Measurements from ENCODE around the gene MSI2. TPM values are rescaled to one million over a fixed set of nuclear protein-coding genes. Genes with fewer than 3 reads are reported as not detected.

MSI2 gene
- total RNA-seq, 3 donors from 2014 or later, result 40.6 to 56.2 (median 54.3) TPM

- DNase-seq, result no peak
- H3K36me3 Mint-ChIP-seq (ENCODE audit: insufficient read depth), result peaks cover 13% of the 10 kb centered on the region
- peaks cover 21% of the 10 kb centered on the region for H3K4me1 Mint-ChIP-seq (ENCODE audit: low read depth)
- H3K4me3 Mint-ChIP-seq, result no peak overlapping the region
- H3K9me3 Mint-ChIP-seq, result no peaks in the 10 kb centered on the region
- H3K27me3 Mint-ChIP-seq (ENCODE audit: low read depth), result no peaks in the 10 kb centered on the region
- no peak for ATAC-seq
Observed at GRCh38 chr17:57402681-57403180, 146.4 kb downstream of the MSI2 start.

GRCh38 chr17:57403236-57403635 lies 146.9 kb downstream of the MSI2 start:
- DNase-seq (no peak), ATAC-seq (no peak)
- Mint-ChIP-seq H3K4me3 (no peak overlapping the region), H3K36me3 (ENCODE audit: insufficient read depth) (peaks cover 13% of the 10 kb centered on the region), H3K9me3 (no peaks in the 10 kb centered on the region), H3K4me1 (ENCODE audit: low read depth) (peaks cover 26% of the 10 kb centered on the region), H3K27me3 (ENCODE audit: low read depth) (no peaks in the 10 kb centered on the region)

DNA sequence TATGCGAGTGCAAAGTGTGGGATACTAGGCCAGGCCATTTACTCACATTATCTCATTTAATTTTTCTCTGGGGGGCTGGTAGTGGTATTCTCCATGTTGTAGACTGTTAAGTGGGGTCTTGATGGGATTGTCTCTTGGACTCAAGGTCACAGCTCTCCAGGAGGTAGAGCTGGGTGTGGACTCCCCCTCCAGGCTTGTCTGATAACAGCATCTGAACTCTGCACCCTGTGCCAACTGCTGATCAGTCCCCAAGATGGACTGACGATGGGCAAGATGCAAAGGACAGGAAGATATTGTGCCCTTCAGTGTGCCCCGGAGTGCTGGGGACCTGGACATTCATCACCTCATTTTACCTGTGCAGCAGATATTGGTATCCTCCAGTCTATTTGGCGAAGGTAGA lies 147.8 kb downstream of the MSI2 start:
- Mint-ChIP-seq H3K36me3 (ENCODE audit: insufficient read depth) (peaks cover 10% of the 10 kb centered on the region), H3K9me3 (no peaks in the 10 kb centered on the region), H3K4me3 (no peak overlapping the region), H3K4me1 (ENCODE audit: low read depth) (peaks cover 33% of the 10 kb centered on the region), H3K27me3 (ENCODE audit: low read depth) (no peaks in the 10 kb centered on the region)
- ATAC-seq (no peak), DNase-seq (no peak)

DNA sequence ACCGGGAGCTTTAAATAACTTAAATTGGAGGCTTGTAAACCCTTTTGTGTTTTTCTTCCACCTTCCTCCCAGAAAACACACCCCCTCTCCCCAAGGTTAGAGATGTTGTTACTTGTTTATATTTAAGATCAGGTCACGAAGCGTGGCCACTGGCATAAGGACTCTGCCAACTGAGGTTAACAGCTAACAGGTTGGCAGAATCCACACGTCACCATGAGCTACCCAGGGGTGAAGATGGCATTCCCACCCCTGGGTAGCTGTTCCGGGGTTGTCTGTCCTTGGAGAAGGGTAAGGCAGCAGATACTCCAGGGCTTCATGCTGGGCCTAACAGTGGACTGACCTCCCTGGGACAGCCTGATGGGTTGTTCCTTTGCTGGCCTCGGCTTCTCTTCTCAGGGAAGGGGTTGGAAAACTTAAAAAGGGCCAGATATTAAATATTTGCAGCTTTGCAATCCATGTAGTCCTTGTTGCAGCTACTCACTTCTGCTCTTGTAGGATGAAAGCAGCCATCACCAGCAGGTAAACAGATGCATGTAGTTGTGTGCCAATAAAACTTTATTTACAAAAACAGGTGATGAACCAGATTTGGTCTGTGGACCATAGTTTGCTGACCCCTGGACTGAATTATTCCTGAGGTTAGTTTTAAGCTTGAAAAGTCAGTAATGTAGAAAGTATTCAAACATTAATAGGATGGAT lies 148.6 kb downstream of the MSI2 start:
- Mint-ChIP-seq H3K4me3 (no peak overlapping the region), H3K36me3 (ENCODE audit: insufficient read depth) (peaks cover 12% of the 10 kb centered on the region), H3K27me3 (ENCODE audit: low read depth) (no peaks in the 10 kb centered on the region), H3K4me1 (ENCODE audit: low read depth) (peaks cover 38% of the 10 kb centered on the region), H3K9me3 (no peaks in the 10 kb centered on the region)
- DNase-seq (no peak), ATAC-seq (no peak)

DNA sequence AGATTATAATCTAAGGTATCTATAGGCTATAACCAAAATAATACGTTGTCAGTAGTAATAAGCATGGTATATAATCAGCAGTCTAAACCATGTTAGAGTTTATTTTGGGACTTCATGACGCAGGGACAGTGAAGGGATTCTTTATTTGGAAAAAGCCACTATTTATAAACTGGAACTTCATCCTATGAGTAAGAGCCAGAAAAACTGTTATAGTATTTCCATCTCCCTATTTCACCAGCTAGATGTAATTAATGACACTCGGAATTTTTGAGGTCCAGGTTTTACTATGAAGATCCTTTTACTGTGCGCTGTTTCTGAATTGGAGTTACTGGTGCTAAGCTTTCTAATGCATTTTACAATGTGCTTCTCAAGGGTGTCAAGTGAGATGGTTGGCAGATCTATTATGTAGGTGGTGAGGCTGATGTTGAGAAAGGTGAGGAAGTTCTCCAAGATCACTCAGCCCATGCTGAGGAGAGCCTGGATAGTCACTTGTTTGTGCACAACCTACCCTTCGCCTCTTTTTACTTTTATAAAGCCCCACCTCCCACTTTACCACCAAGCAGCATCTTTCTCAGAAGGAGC lies 149.3 kb downstream of the MSI2 start:
- DNase-seq, result no peak
- no peak for ATAC-seq
- H3K36me3 Mint-ChIP-seq (ENCODE audit: insufficient read depth), result peaks cover 12% of the 10 kb centered on the region
- no peaks in the 10 kb centered on the region for H3K9me3 Mint-ChIP-seq
- H3K27me3 Mint-ChIP-seq (ENCODE audit: low read depth), result no peaks in the 10 kb centered on the region
- no peak overlapping the region for H3K4me3 Mint-ChIP-seq
- H3K4me1 Mint-ChIP-seq (ENCODE audit: low read depth), result peaks cover 38% of the 10 kb centered on the region

- ATAC-seq, result no peak
Observed at GRCh38 chr17:57406131-57406980, 150.0 kb downstream of the MSI2 start.

GRCh38 chr17:57406981-57407286 lies 150.6 kb downstream of the MSI2 start:
- Mint-ChIP-seq H3K36me3 (ENCODE audit: insufficient read depth) (peaks cover 12% of the 10 kb centered on the region), H3K9me3 (no peaks in the 10 kb centered on the region), H3K4me1 (ENCODE audit: low read depth) (peaks cover 38% of the 10 kb centered on the region), H3K27me3 (ENCODE audit: low read depth) (no peaks in the 10 kb centered on the region), H3K4me3 (no peak overlapping the region)
- DNase-seq (no peak), ATAC-seq (no peak)

More at GRCh38 chr17:57406131-57406980, 150.0 kb downstream of the MSI2 start:
- H3K9me3 Mint-ChIP-seq, result no peaks in the 10 kb centered on the region
- no peaks in the 10 kb centered on the region for H3K27me3 Mint-ChIP-seq (ENCODE audit: low read depth)
- no peak for DNase-seq
- H3K4me3 Mint-ChIP-seq, result no peak overlapping the region
- H3K4me1 Mint-ChIP-seq (ENCODE audit: low read depth), result peaks cover 38% of the 10 kb centered on the region
- H3K36me3 Mint-ChIP-seq (ENCODE audit: insufficient read depth), result peaks cover 12% of the 10 kb centered on the region

DNA sequence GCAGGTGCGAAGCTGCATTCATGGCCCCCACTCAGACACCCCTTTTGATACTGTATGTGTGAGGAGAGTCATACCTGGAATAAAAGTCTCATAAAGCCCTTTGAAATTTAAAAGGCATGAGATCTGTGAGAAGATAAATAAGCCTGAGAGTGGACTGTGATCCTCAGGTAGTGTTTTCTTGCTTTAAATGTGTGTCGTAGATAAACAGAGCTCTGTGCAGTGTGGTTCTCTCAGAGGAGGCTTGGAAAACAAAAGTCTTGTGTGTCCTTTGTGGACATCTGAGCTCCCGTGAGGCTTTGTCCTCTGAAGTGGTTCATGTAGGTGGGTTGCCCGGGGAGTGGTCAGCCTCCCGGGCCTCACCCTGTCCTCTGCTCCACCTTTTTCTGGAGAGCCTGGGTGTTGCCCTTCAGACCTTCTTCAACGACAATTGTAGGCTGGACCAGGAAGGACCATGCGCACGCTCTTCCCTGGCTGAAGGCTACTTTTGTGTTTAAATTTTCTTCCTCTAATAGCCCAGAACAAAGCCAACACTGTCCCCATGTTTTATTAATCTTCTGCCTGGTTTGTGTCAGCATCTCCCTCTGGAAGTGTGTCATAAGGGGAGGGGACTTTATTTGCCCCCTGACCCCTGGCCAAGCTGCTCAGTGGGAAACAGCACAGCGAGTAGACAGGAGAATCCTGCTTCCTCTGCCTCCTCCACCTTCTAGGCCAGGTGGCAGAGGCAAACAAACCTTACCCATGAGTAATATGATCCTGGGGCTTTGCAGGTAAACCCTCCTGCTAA lies 151.2 kb downstream of the MSI2 start:
- peaks cover 12% of the 10 kb centered on the region for H3K36me3 Mint-ChIP-seq (ENCODE audit: insufficient read depth)
- DNase-seq (no peak), ATAC-seq (peak; percentile 31 to 56)
- no peaks in the 10 kb centered on the region for H3K27me3 Mint-ChIP-seq (ENCODE audit: low read depth)
- peaks cover 38% of the 10 kb centered on the region for H3K4me1 Mint-ChIP-seq (ENCODE audit: low read depth)
- no peak overlapping the region for H3K4me3 Mint-ChIP-seq
- H3K9me3 Mint-ChIP-seq, result no peaks in the 10 kb centered on the region

GRCh38 chr17:57408071-57408811 lies 151.9 kb downstream of the MSI2 start:
- Mint-ChIP-seq H3K36me3 (ENCODE audit: insufficient read depth) (peaks cover 10% of the 10 kb centered on the region), H3K9me3 (no peaks in the 10 kb centered on the region), H3K4me3 (no peak overlapping the region), H3K27me3 (ENCODE audit: low read depth) (no peaks in the 10 kb centered on the region), H3K4me1 (ENCODE audit: low read depth) (peaks cover 38% of the 10 kb centered on the region)
- ATAC-seq (peak; percentile 65 to 74), DNase-seq (peak; percentile 9)

- ATAC-seq (no peak), DNase-seq (no peak)
- Mint-ChIP-seq H3K27me3 (ENCODE audit: low read depth) (no peaks in the 10 kb centered on the region), H3K4me1 (ENCODE audit: low read depth) (peaks cover 38% of the 10 kb centered on the region), H3K36me3 (ENCODE audit: insufficient read depth) (peaks cover 8% of the 10 kb centered on the region), H3K9me3 (no peaks in the 10 kb centered on the region), H3K4me3 (no peak overlapping the region)
Observed at GRCh38 chr17:57410169-57410568, 153.8 kb downstream of the MSI2 start.

DNA sequence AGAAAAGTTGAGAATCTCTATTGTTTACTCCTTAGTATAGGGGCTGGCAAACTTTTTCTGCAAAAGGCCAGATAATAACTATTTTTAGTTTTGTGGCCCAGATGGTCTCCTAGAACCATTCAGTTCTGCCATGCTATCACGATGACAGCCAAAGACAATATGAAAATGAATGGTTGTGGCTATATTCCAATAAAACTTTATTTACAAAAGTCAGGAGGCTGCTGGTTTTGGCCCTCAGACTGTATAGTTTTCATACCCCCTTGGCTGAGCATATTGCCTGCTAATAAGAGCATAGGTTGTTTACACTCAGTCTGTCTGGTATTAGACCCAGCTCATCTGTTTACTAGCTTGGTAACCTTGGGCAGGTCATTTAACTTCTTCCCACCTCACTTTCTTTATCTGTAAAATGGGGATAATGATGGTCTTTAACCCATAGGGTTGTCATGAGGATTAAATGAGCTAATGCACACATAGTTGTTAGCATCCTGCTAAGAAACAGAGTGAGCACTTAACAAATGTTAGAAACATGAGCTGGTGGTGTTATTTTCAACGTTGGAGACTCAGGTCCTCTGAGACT lies 156.3 kb downstream of the MSI2 start:
- no peaks in the 10 kb centered on the region for H3K27me3 Mint-ChIP-seq (ENCODE audit: low read depth)
- ATAC-seq (no peak), DNase-seq (no peak)
- H3K4me1 Mint-ChIP-seq (ENCODE audit: low read depth), result peaks cover 18% of the 10 kb centered on the region
- peaks cover 17% of the 10 kb centered on the region for H3K36me3 Mint-ChIP-seq (ENCODE audit: insufficient read depth)
- H3K4me3 Mint-ChIP-seq, result no peak overlapping the region
- H3K9me3 Mint-ChIP-seq, result no peaks in the 10 kb centered on the region

DNA sequence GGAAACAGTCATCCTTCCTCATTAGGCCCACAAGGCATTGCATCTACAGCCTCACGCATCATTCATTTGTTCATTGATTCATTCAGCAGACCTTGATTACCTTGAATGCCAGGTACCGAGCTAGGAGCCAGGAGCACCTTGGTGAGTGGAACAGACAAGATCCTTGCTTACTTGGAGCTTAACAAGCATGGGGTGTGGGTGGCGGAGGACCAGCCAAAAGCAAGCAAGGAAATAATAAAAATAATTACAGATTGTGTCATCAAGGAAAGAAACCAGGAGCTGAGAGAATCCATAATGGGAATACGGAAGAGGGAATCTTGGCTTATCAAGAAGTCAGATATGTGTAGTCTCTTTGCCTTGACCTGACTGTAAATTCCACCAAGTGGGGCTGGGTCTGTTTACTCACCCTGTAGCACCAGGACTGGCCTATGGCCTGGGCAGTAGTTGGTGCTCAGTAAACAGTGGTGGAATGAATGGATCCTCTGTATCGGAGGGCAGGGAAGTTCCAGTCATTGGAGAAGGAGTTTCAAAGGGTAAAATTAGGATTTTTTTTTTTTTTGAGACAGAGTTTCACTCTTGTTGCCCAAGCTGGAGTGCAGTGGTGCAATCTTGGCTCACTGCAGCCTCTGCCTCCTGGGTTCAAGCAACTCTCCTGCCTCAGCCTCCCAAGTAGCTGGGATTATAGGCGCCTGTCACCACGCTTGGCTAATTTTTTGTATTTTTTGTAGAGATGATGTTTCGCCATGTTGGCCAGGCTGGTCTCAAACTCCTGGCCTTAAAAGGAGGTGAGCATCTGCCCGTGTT lies 157.7 kb downstream of the MSI2 start:
- DNase-seq (no peak), ATAC-seq (no peak)
- Mint-ChIP-seq H3K27me3 (ENCODE audit: low read depth) (no peaks in the 10 kb centered on the region), H3K36me3 (ENCODE audit: insufficient read depth) (peaks cover 19% of the 10 kb centered on the region), H3K4me3 (no peak overlapping the region), H3K9me3 (no peaks in the 10 kb centered on the region), H3K4me1 (ENCODE audit: low read depth) (peaks cover 5% of the 10 kb centered on the region)

GRCh38 chr17:57415751-57416207 lies 159.5 kb downstream of the MSI2 start:
- Mint-ChIP-seq H3K27me3 (ENCODE audit: low read depth) (no peaks in the 10 kb centered on the region), H3K4me1 (ENCODE audit: low read depth) (peaks cover 5% of the 10 kb centered on the region), H3K9me3 (no peaks in the 10 kb centered on the region), H3K4me3 (no peak overlapping the region), H3K36me3 (ENCODE audit: insufficient read depth) (peaks cover 19% of the 10 kb centered on the region)
- DNase-seq (no peak), ATAC-seq (no peak)

Data from activated T-cell treated with anti-CD3 and anti-CD28 coated beads, Interleukin-2, amount 50 U/mL, for 4 hours (primary cell).